Ascending aorta (tissue), 2 donors: ENCODE results near the gene DVL1. TPM values are rescaled to one million over a fixed set of nuclear protein-coding genes. Genes with fewer than 3 reads are reported as not detected.

Experiments
- DNase-seq, 2 donors: peaks; one replicate each; pipeline ENCODE4 v3.0.0-alpha.2; 2019; ENCODE audit warnings: low spot score in 2 of 2
- H3K27ac ChIP-seq, 2 donors: fragments of 200-600 bp; sonication (generic); one replicate each; pipeline ENCODE4 v1.5.1; 2016 to 2017; ENCODE audit warnings: mild to moderate bottlenecking in 1 of 2
- H3K27me3 ChIP-seq: fragments of 200-600 bp; sonication (generic); one replicate; pipeline ENCODE4 v1.5.1; 2017
- H3K36me3 ChIP-seq, 2 donors: fragments of 200-600 bp; sonication (generic); one replicate each; pipeline ENCODE4 v1.5.1; 2016
- H3K4me1 ChIP-seq, 2 donors: fragments of 200-600 bp; sonication (generic); one replicate each; pipeline ENCODE4 v1.5.1; 2016 to 2017; ENCODE audit warnings: mild to moderate bottlenecking in 1 of 2
- H3K4me3 ChIP-seq, 2 donors: fragments of 200-600 bp; sonication (generic); one replicate each; pipeline ENCODE4 v1.5.1; 2016 to 2017; ENCODE audit warnings: mild to moderate bottlenecking in 1 of 2
- H3K9me3 ChIP-seq, 2 donors: fragments of 200-600 bp; sonication (generic); one replicate each; pipeline ENCODE4 v1.5.1; 2016
- CTCF ChIP-seq, 3 experiments: fragments of 200-600 bp in 2 of 3; fragments of 450-650 bp in 1 of 3; sonication (generic) in 2 of 3; IDR thresholded peaks; one replicate each; pipeline ENCODE4 v1.5.1; 2016 to 2019; ENCODE audit warnings: antibody characterized with exemption in 3 of 3, mild to moderate bottlenecking in 1 of 3, moderate library complexity in 1 of 3
- intact Hi-C: fragments of 100-400 bp; cut with DNase I; formaldehyde crosslinking; loops from one replicate; pipeline ENCODE4 v1.15.1; 2023
- total RNA-seq: library from RNA; depleted of rRNA; stranded (reverse); fragments of >200 nt; gene quantifications from one replicate; pipeline ENCODE4 v1.1.0, GENCODE V29; 2016

The DVL1 gene
- total RNA-seq, 1 donor from 2014 or later, result 66.7 TPM

- H3K4me3 ChIP-seq, result no peak overlapping the region
- no peak for TF ChIP-seq CTCF (IDR thresholded peaks at IDR 0.05)
- no peak for DNase-seq
- H3K27ac ChIP-seq, result no peak overlapping the region
- no peaks in the 10 kb centered on the region for H3K9me3 ChIP-seq
- peaks cover 50 to 63% of the 10 kb centered on the region in 2 donors for H3K36me3 ChIP-seq
- H3K4me1 ChIP-seq, result peaks cover 0 to 14% of the 10 kb centered on the region in 2 donors
- intact Hi-C loops, result no loop called here
- no peaks in the 10 kb centered on the region for H3K27me3 ChIP-seq
These were observed 36.5 kb downstream of the DVL1 start for GRCh38 chr1:1312450-1313314.

GRCh38 chr1:1311107-1312104 lies 37.8 kb downstream of the DVL1 start:
- TF ChIP-seq CTCF (IDR thresholded peaks at IDR 0.05), result no peak
- peaks cover 8 to 23% of the 10 kb centered on the region in 2 donors for H3K4me1 ChIP-seq
- DNase-seq, result no peak
- intact Hi-C loops, result no loop called here
- no peaks in the 10 kb centered on the region for H3K9me3 ChIP-seq
- no peak overlapping the region for H3K27ac ChIP-seq
- H3K27me3 ChIP-seq, result no peaks in the 10 kb centered on the region
- peaks cover 46 to 60% of the 10 kb centered on the region in 2 donors for H3K36me3 ChIP-seq
- no peak overlapping the region for H3K4me3 ChIP-seq

- no peaks in the 10 kb centered on the region for H3K9me3 ChIP-seq
- no peaks in the 10 kb centered on the region for H3K27me3 ChIP-seq
- peak overlapping the region in 1 of 2 donors; percentile 95 for H3K27ac ChIP-seq
- H3K4me1 ChIP-seq, result peaks cover 15 to 31% of the 10 kb centered on the region in 2 donors
- DNase-seq, result no peak
- TF ChIP-seq CTCF (IDR thresholded peaks at IDR 0.05), result no peak
- no peak overlapping the region for H3K4me3 ChIP-seq
- intact Hi-C loops, result no loop called here
- H3K36me3 ChIP-seq, result peaks cover 46 to 54% of the 10 kb centered on the region in 2 donors
These were observed 38.7 kb downstream of the DVL1 start for GRCh38 chr1:1310476-1311053.

- intact Hi-C loops, result no loop called here
- peaks cover 43 to 52% of the 10 kb centered on the region in 2 donors for H3K36me3 ChIP-seq
- peak overlapping the region; percentile 95 for H3K27ac ChIP-seq
These were observed 39.2 kb downstream of the DVL1 start for GRCh38 chr1:1310109-1310385.

More at GRCh38 chr1:1310109-1310385, 39.2 kb downstream of the DVL1 start:
- peak in 1 of 3 experiments; percentile 5 for TF ChIP-seq CTCF (IDR thresholded peaks at IDR 0.05)
- H3K9me3 ChIP-seq, result no peaks in the 10 kb centered on the region
- H3K4me3 ChIP-seq, result no peak overlapping the region
- H3K27me3 ChIP-seq, result no peaks in the 10 kb centered on the region
- no peak for DNase-seq
- H3K4me1 ChIP-seq, result peaks cover 19 to 37% of the 10 kb centered on the region in 2 donors
